ENCODE measurements around the gene PELO. TPM values are rescaled to one million over a fixed set of nuclear protein-coding genes. Genes with fewer than 3 reads are reported as not detected.

PELO gene
- total RNA-seq, 2 experiments from 2014 or later = 4.3 to 4.5 TPM

GRCh38 chr5:52773342-52773741 is 14.4 kb upstream of the PELO start:
- ATAC-seq (ENCODE audit: poor library complexity) = no peak
- TF ChIP-seq CTCF (IDR thresholded peaks at IDR 0.05) = no peak
- H3K9me3 Mint-ChIP-seq = no peaks in the 10 kb centered on the region
- H3K4me1 Mint-ChIP-seq (ENCODE audit: low read depth) = peaks cover 37% of the 10 kb centered on the region
- no peaks in the 10 kb centered on the region for H3K36me3 ChIP-seq (ENCODE audit: insufficient read depth, low read length)
- no peak overlapping the region for H3K4me3 ChIP-seq (ENCODE audit: low read length)
- intact Hi-C loops (cut with DNase I, micrococcal nuclease) = no loop called here
- H3K36me3 Mint-ChIP-seq (ENCODE audit: low read depth) = no peaks in the 10 kb centered on the region
- peaks cover 4% of the 10 kb centered on the region for H3K27me3 Mint-ChIP-seq
- no peak overlapping the region for H3K27ac Mint-ChIP-seq
- no peaks in the 10 kb centered on the region for H3K27me3 ChIP-seq (ENCODE audit: control insufficient read depth in 1 of 2, insufficient read depth in 2 of 2, low read length in 2 of 2)
- POLR2A ChIA-PET = interaction anchor here (1.2 to 1.4 kb wide), 2 partner anchors 16 to 48 kb away, joined by 4 to 6 read pairs; no protein-coding TSS in a partner anchor
- H3K9me3 ChIP-seq (ENCODE audit: control insufficient read depth in 1 of 2, insufficient read depth in 1 of 2, low read length in 2 of 2) = no peaks in the 10 kb centered on the region
- H3K27ac ChIP-seq (ENCODE audit: low read depth in 1 of 2, low read length in 2 of 2) = no peak overlapping the region
- CTCF ChIA-PET = interaction anchor here (2.0 kb wide), 1 partner anchor 11 kb away, joined by 5 read pairs; no protein-coding TSS in a partner anchor
- peaks cover 23% of the 10 kb centered on the region for H3K4me1 ChIP-seq (ENCODE audit: insufficient read depth, low read length)
- H3K4me3 Mint-ChIP-seq = no peak overlapping the region
- DNase-seq = no peak

GRCh38 chr5:52774005-52774410 is 13.7 kb upstream of the PELO start:
- H3K27me3 Mint-ChIP-seq = peaks cover 4% of the 10 kb centered on the region
- H3K9me3 Mint-ChIP-seq = no peaks in the 10 kb centered on the region
- ChIA-PET POLR2A (interaction anchor here (1.2 to 1.4 kb wide), 2 partner anchors 16 to 48 kb away, joined by 4 to 6 read pairs; no protein-coding TSS in a partner anchor), CTCF (interaction anchor here (1.6 to 2.0 kb wide), 2 partner anchors 11 to 38 kb away, joined by 3 to 5 read pairs; no protein-coding TSS in a partner anchor)
- no peak for TF ChIP-seq CTCF (IDR thresholded peaks at IDR 0.05)
- no peaks in the 10 kb centered on the region for H3K9me3 ChIP-seq (ENCODE audit: control insufficient read depth in 1 of 2, insufficient read depth in 1 of 2, low read length in 2 of 2)
- no peaks in the 10 kb centered on the region for H3K36me3 Mint-ChIP-seq (ENCODE audit: low read depth)
- DNase-seq (peak in 4 of 14 experiments; percentile 5 to 31 (median 18)), ATAC-seq (ENCODE audit: poor library complexity) (no peak)
- H3K36me3 ChIP-seq (ENCODE audit: insufficient read depth, low read length) = no peaks in the 10 kb centered on the region
- peaks cover 37% of the 10 kb centered on the region for H3K4me1 Mint-ChIP-seq (ENCODE audit: low read depth)
- peaks cover 23% of the 10 kb centered on the region for H3K4me1 ChIP-seq (ENCODE audit: insufficient read depth, low read length)
- no peak overlapping the region for H3K4me3 ChIP-seq (ENCODE audit: low read length)
- H3K27me3 ChIP-seq (ENCODE audit: control insufficient read depth in 1 of 2, insufficient read depth in 2 of 2, low read length in 2 of 2) = no peaks in the 10 kb centered on the region
- peak overlapping the region; percentile 8 for H3K4me3 Mint-ChIP-seq
- intact Hi-C loops (cut with DNase I, micrococcal nuclease) = no loop called here
- H3K27ac Mint-ChIP-seq = peak overlapping the region; percentile 56
- H3K27ac ChIP-seq (ENCODE audit: low read depth in 1 of 2, low read length in 2 of 2) = no peak overlapping the region

GRCh38 chr5:52776116-52776515 is 11.6 kb upstream of the PELO start:
- Mint-ChIP-seq H3K9me3 (no peaks in the 10 kb centered on the region), H3K4me1 (ENCODE audit: low read depth) (peaks cover 37% of the 10 kb centered on the region), H3K27ac (peak overlapping the region; percentile 50), H3K36me3 (ENCODE audit: low read depth) (no peaks in the 10 kb centered on the region), H3K27me3 (peaks cover 4% of the 10 kb centered on the region), H3K4me3 (no peak overlapping the region)
- H3K36me3 ChIP-seq (ENCODE audit: insufficient read depth, low read length) = no peaks in the 10 kb centered on the region
- no peak overlapping the region for H3K27ac ChIP-seq (ENCODE audit: low read depth in 1 of 2, low read length in 2 of 2)
- H3K4me3 ChIP-seq (ENCODE audit: low read length) = no peak overlapping the region
- H3K4me1 ChIP-seq (ENCODE audit: insufficient read depth, low read length) = peaks cover 23% of the 10 kb centered on the region
- ChIA-PET CTCF (interaction anchor here (1.4 kb wide), 1 partner anchor 10 kb away, joined by 3 read pairs; no protein-coding TSS in a partner anchor), POLR2A (interaction anchor here (1.0 to 1.6 kb wide), 2 partner anchors 10 to 51 kb away, joined by 3 read pairs; no protein-coding TSS in a partner anchor)
- intact Hi-C loops (cut with DNase I, micrococcal nuclease) = no loop called here
- peak; percentile 67 for ATAC-seq (ENCODE audit: poor library complexity)
- no peaks in the 10 kb centered on the region for H3K9me3 ChIP-seq (ENCODE audit: control insufficient read depth in 1 of 2, insufficient read depth in 1 of 2, low read length in 2 of 2)
- DNase-seq = peak in 11 of 14 experiments; percentile 7 to 78 (median 40)
- no peaks in the 10 kb centered on the region for H3K27me3 ChIP-seq (ENCODE audit: control insufficient read depth in 1 of 2, insufficient read depth in 2 of 2, low read length in 2 of 2)
- TF ChIP-seq CTCF (IDR thresholded peaks at IDR 0.05) = no peak
